Panc1 (cell line): ENCODE data around the gene RPS2. TPM values are rescaled to one million over a fixed set of nuclear protein-coding genes. Genes with fewer than 3 reads are reported as not detected.
A peak's percentile ranks its signal among the peaks of the same experiment; 100 is the strongest.

Source experiments
- ATAC-seq: fragments of 200-7000 bp; cut with Tn5 transposase; 2 replicates; pipeline ENCODE4 v1.9.1; 2020; ENCODE audit warnings: mild to moderate bottlenecking, moderate library complexity
- BruUV-seq: library from RNA; stranded (reverse); fragments of 400-500 nt; replicated peaks from 2 replicates; lab custom pipeline; 2021; lab: Mats Ljungman, UMichigan
- CTCF ChIA-PET: fragments of 300-600 bp; sonication (Branson Sonifier 250); formaldehyde crosslinking; loops from one replicate; lab custom pipeline; 2022; ENCODE audit warnings: antibody characterized with exemption; lab: Charles Lee
- POLR2A ChIA-PET: fragments of 300-600 bp; sonication (Branson Sonifier 250); formaldehyde crosslinking; loops from one replicate; lab custom pipeline; 2022; ENCODE audit warnings: antibody characterized with exemption; lab: Charles Lee
- DNase-seq: peaks from one replicate; pipeline ENCODE4 v3.0.0-alpha.2; 2010; ENCODE audit warnings: low read depth, low spot score
- H3K27ac ChIP-seq: 2 replicates; pipeline ENCODE4 v1.5.1; 2011; ENCODE audit warnings: mild to moderate bottlenecking, low read length, inconsistent platforms
- H3K27me3 ChIP-seq: fragments of 200-500 bp; sonication (Bioruptor generic); 2 replicates; pipeline ENCODE4 v1.6.0; 2014; ENCODE audit warnings: low read length, inconsistent platforms; ENCODE audit not compliant: control insufficient read depth, insufficient read depth
- H3K36me3 ChIP-seq: fragments of 200-500 bp; sonication (Bioruptor generic); 2 replicates; pipeline ENCODE4 v1.5.1; 2014; ENCODE audit warnings: inconsistent platforms, mild to moderate bottlenecking, low read length, moderate library complexity; ENCODE audit not compliant: control insufficient read depth, insufficient read depth
- H3K4me1 ChIP-seq: 2 replicates; pipeline ENCODE4 v1.5.1; 2011; ENCODE audit warnings: inconsistent platforms, mild to moderate bottlenecking, low read length, moderate library complexity; ENCODE audit not compliant: control insufficient read depth, insufficient read depth
- H3K4me3 ChIP-seq, 2 experiments: 2 replicates each; pipeline ENCODE4 v1.5.1; 2011 to 2012; ENCODE audit warnings: low read depth in 2 of 2, low read length in 2 of 2, mild to moderate bottlenecking in 2 of 2, inconsistent platforms in 1 of 2, moderate library complexity in 1 of 2
- H3K9me3 ChIP-seq: fragments of 200-500 bp; sonication (Bioruptor generic); 2 replicates; pipeline ENCODE4 v1.5.1; 2014; ENCODE audit warnings: low read depth, mild to moderate bottlenecking, inconsistent platforms, low read length, moderate library complexity; ENCODE audit not compliant: control insufficient read depth, insufficient read depth
- POLR2AphosphoS5 ChIP-seq: IDR thresholded peaks from 2 replicates; pipeline ENCODE4 v1.6.1; 2012; ENCODE audit warnings: mild to moderate bottlenecking, low read depth, low read length, moderate library complexity
- SIN3A ChIP-seq: IDR thresholded peaks from 2 replicates; pipeline ENCODE4 v1.6.1; 2012; ENCODE audit warnings: low read depth, mild to moderate bottlenecking, low read length, moderate library complexity, borderline replicate concordance; ENCODE audit not compliant: insufficient read depth
- TCF7L2 ChIP-seq: IDR thresholded peaks from 2 replicates; pipeline ENCODE4 v1.6.1; 2011; ENCODE audit warnings: mild to moderate bottlenecking, low read depth, low read length, inconsistent platforms
- in situ Hi-C: cut with HindIII; loops from 2 replicates; pipeline ENCODE4 v1.10.0; 2016; ENCODE audit warnings: low sequenced_read_pairs, low pct_unique_long_range_greater_than_20kb
- intact Hi-C: fragments of 100-400 bp; cut with micrococcal nuclease; formaldehyde crosslinking; loops from one replicate; pipeline ENCODE4 v1.10.0; 2022; ENCODE audit not compliant: unreplicated experiment
- total RNA-seq: library from RNA; stranded (reverse); gene quantifications from one replicate; pipeline ENCODE4 v1.2.1, GENCODE V29; 2021; ENCODE audit not compliant: unreplicated experiment
- TF ChIP-seq, protein P1 (sequence below), 2 experiments: IDR thresholded peaks; 2 replicates each; pipeline ENCODE4 v1.6.1; 2011 to 2012; ENCODE audit warnings: low read depth in 2 of 2, control low read depth in 1 of 2, low read length in 1 of 2, mild to moderate bottlenecking in 1 of 2, moderate library complexity in 1 of 2; ENCODE audit not compliant: insufficient read depth in 1 of 2
- TF ChIP-seq, protein P2 (sequence below): fragments of 450-650 bp; IDR thresholded peaks from 2 replicates; pipeline ENCODE4 v1.5.1; 2017; ENCODE audit warnings: mild to moderate bottlenecking

The RPS2 gene
- total RNA-seq, 1 experiment from 2014 or later: 2,794 TPM

DNA sequence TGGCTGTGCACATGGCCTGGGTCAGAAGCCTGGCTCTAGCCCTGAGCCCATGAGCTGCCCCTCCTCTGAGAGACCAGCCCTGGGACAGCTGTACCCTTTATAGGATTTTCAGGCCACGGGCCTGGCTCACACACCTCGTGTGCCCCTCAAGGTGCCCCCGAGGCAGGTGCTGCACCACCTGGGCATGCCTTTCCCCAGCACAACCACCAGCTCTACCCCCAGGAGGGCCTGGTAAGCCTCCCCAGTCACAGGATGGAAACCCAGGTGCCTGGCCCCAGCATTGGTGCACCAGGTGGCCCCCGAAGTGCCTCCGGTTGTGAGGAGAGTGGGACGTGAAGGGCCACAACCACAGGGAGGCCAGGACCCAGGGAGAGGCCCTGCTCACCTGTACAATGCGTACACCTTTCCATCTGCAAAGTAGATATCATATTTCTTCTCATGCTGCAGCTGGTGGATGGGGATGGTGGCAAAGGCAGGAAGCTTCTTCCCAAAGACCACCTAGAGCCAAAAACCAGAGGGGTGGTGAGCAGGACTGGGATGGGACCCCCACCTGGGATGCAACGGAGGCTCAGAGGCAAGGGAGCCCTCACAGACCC, 38.7 kb upstream of the RPS2 start:
- H3K27me3 ChIP-seq: no peaks in the 10 kb centered on the region
- peak overlapping the region; percentile 48; the same call in 1 of the 2 replicates for H3K27ac ChIP-seq
- TF ChIP-seq, protein P1, sequence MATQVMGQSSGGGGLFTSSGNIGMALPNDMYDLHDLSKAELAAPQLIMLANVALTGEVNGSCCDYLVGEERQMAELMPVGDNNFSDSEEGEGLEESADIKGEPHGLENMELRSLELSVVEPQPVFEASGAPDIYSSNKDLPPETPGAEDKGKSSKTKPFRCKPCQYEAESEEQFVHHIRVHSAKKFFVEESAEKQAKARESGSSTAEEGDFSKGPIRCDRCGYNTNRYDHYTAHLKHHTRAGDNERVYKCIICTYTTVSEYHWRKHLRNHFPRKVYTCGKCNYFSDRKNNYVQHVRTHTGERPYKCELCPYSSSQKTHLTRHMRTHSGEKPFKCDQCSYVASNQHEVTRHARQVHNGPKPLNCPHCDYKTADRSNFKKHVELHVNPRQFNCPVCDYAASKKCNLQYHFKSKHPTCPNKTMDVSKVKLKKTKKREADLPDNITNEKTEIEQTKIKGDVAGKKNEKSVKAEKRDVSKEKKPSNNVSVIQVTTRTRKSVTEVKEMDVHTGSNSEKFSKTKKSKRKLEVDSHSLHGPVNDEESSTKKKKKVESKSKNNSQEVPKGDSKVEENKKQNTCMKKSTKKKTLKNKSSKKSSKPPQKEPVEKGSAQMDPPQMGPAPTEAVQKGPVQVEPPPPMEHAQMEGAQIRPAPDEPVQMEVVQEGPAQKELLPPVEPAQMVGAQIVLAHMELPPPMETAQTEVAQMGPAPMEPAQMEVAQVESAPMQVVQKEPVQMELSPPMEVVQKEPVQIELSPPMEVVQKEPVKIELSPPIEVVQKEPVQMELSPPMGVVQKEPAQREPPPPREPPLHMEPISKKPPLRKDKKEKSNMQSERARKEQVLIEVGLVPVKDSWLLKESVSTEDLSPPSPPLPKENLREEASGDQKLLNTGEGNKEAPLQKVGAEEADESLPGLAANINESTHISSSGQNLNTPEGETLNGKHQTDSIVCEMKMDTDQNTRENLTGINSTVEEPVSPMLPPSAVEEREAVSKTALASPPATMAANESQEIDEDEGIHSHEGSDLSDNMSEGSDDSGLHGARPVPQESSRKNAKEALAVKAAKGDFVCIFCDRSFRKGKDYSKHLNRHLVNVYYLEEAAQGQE (IDR thresholded peaks at IDR 0.05; ENCODE audit: insufficient read depth in 1 of 2, low read depth in 2 of 2, low read length in 1 of 2): no peak
- TF ChIP-seq, protein P2, sequence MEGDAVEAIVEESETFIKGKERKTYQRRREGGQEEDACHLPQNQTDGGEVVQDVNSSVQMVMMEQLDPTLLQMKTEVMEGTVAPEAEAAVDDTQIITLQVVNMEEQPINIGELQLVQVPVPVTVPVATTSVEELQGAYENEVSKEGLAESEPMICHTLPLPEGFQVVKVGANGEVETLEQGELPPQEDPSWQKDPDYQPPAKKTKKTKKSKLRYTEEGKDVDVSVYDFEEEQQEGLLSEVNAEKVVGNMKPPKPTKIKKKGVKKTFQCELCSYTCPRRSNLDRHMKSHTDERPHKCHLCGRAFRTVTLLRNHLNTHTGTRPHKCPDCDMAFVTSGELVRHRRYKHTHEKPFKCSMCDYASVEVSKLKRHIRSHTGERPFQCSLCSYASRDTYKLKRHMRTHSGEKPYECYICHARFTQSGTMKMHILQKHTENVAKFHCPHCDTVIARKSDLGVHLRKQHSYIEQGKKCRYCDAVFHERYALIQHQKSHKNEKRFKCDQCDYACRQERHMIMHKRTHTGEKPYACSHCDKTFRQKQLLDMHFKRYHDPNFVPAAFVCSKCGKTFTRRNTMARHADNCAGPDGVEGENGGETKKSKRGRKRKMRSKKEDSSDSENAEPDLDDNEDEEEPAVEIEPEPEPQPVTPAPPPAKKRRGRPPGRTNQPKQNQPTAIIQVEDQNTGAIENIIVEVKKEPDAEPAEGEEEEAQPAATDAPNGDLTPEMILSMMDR: no peak
- H3K9me3 ChIP-seq: no peaks in the 10 kb centered on the region
- ATAC-seq (no peak), DNase-seq (no peak)
- peaks cover 6% of the 10 kb centered on the region; the same call in 1 of the 2 replicates for H3K36me3 ChIP-seq
- in situ Hi-C loops (no loop called here), intact Hi-C loops (no loop called here)
- ChIA-PET CTCF (interaction anchor here (0.5 to 0.6 kb wide), 3 partner anchors 9 to 216 kb away, joined by 5 to 11 read pairs (median 8); no protein-coding TSS in a partner anchor), POLR2A (no interaction called here)
- no TSS peak for BruUV-seq
- H3K4me3 ChIP-seq: no peak overlapping the region
- H3K4me1 ChIP-seq: peaks cover 43% of the 10 kb centered on the region

DNA sequence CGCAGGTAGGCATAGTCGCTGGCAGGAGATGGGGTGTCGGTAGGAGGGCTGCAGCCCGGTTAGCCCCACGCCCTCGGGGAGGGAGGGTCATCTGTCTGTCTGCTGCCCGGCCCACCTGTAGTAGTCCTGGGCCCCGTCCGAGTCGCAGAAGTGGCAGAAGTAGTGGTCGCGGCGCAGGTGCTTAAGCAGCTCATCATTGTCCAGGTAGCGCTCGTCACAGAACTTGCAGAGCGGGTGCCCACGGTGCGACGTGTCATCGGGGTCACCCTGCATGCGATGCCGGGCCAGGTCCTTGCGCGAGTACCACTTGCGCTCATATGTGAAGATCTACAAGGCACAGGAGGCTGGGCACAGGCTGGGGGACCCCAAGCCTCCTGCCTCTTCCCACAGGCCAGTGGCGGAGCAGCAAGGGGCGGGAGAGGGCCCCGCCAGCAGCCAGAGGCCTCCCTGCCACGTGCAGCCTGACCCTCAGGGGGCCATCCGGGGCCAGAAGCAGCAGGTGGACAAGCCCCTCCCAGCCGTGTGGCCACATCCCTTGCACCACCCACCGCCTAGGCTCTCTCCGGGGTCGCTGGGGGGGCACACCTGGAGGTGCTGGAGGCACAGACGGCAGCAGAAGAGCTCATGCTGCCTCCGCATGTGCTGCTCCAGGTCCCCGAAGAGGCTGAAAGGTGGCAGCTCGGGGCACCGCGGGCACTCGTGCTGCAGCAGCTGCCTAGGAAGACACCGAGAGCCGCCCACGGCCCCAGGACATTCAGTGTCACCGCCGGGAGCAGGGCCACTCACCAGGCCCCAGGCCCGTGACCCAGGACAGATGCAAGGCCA, 38.0 kb upstream of the RPS2 start:
- H3K9me3 ChIP-seq: no peaks in the 10 kb centered on the region
- no TSS peak for BruUV-seq
- H3K27me3 ChIP-seq: no peaks in the 10 kb centered on the region
- H3K4me3 ChIP-seq: no peak overlapping the region
- TF ChIP-seq, protein P2: no peak
- TF ChIP-seq SIN3A: no peak
- TF ChIP-seq, protein P1 (IDR thresholded peaks at IDR 0.05; ENCODE audit: insufficient read depth in 1 of 2, low read depth in 2 of 2, low read length in 1 of 2): no peak
- TF ChIP-seq POLR2AphosphoS5: no peak
- TF ChIP-seq TCF7L2: no peak
- in situ Hi-C loops (no loop called here), intact Hi-C loops (no loop called here)
- DNase-seq (no peak), ATAC-seq (no peak)
- no peak overlapping the region for H3K27ac ChIP-seq
- peaks cover 37% of the 10 kb centered on the region for H3K4me1 ChIP-seq
- ChIA-PET CTCF (interaction anchor here (0.6 kb wide), 2 partner anchors 9 to 40 kb away, joined by 8 to 11 read pairs; no protein-coding TSS in a partner anchor), POLR2A (no interaction called here)
- H3K36me3 ChIP-seq: peaks cover 6% of the 10 kb centered on the region; the same call in 1 of the 2 replicates
